Testis (tissue), 3 donors: ENCODE measurements around the gene THPO. TPM values are rescaled to one million over a fixed set of nuclear protein-coding genes. Genes with fewer than 3 reads are reported as not detected.

ENCODE experiments used
- DNase-seq: peaks from one replicate; pipeline ENCODE4 v3.0.0-alpha.2; 2019
- H3K27ac ChIP-seq, 2 donors: fragments of 200-600 bp; sonication (generic); one replicate each; pipeline ENCODE4 v1.5.1; 2019
- H3K27me3 ChIP-seq: fragments of 200-600 bp; sonication (generic); one replicate; pipeline ENCODE4 v1.5.1; 2019
- H3K36me3 ChIP-seq: fragments of 200-600 bp; sonication (generic); one replicate; pipeline ENCODE4 v1.5.1; 2017; ENCODE audit warnings: low read depth; ENCODE audit errors: missing control alignments
- H3K4me1 ChIP-seq: fragments of 200-600 bp; sonication (generic); one replicate; pipeline ENCODE4 v1.5.1; 2019
- H3K4me3 ChIP-seq, 2 donors: fragments of 200-600 bp; sonication (generic); one replicate each; pipeline ENCODE4 v1.5.1; 2017 to 2019
- H3K9me3 ChIP-seq: fragments of 200-600 bp; sonication (generic); one replicate; pipeline ENCODE4 v1.5.1; 2017
- CTCF ChIP-seq, 3 experiments: fragments of 450-650 bp in 2 of 3; fragments of 200-600 bp in 1 of 3; sonication (generic) in 1 of 3; IDR thresholded peaks; one replicate each; pipeline ENCODE4 v1.5.1; 2016 to 2019; ENCODE audit warnings: antibody characterized with exemption in 3 of 3, mild to moderate bottlenecking in 2 of 3, moderate library complexity in 1 of 3
- POLR2A ChIP-seq: fragments of 450-650 bp; IDR thresholded peaks from one replicate; pipeline ENCODE4 v1.6.1; 2017; ENCODE audit warnings: antibody characterized with exemption, mild to moderate bottlenecking, moderate library complexity
- WGBS, 2 donors: methylation state at CpG; one replicate each; pipeline ENCODE4 v1.1.5; 2018; 5-methylcytosine and 5-hydroxymethylcytosine counted together
- intact Hi-C: fragments of 100-400 bp; cut with DNase I; formaldehyde crosslinking; loops from one replicate; pipeline ENCODE4 v1.15.1; 2023; ENCODE audit warnings: low total_unique reads
- polyA plus RNA-seq: library from polyadenylated mRNA; stranded (reverse); fragments of 350-450 nt; fragmentation: Illumina TruSeq; extraction: RNeasy Lipid Tissue Mini Kit (QIAGEN cat#74804); gene quantifications from one replicate; pipeline ENCODE4 v1.2.3, GENCODE V29; 2014; ENCODE audit warnings: low read depth, low replicate concordance; ENCODE audit not compliant: insufficient read depth
- total RNA-seq, 2 donors: library from RNA; depleted of rRNA; stranded (reverse); fragments of >200 nt; gene quantifications; one replicate each; pipeline ENCODE4 v1.2.3, GENCODE V29; 2016

Gene THPO
- total and polyA plus RNA-seq, 3 donors from 2014 or later, result 0.71 to 7.6 (median 0.93) TPM

- intact Hi-C loops, result loop anchor here (10.0 kb wide), 1 partner anchor 47 kb away; the partner anchor contains the start of gene EIF4G1
- Histone ChIP-seq H3K9me3 (no peaks in the 10 kb centered on the region), H3K27me3 (no peaks in the 10 kb centered on the region), H3K4me1 (peaks cover 45% of the 10 kb centered on the region), H3K4me3 (peak overlapping the region; percentile 85 to 86), H3K36me3 (no peaks in the 10 kb centered on the region), H3K27ac (peak overlapping the region; percentile 96 to 98)
- TF ChIP-seq CTCF (IDR thresholded peaks at IDR 0.05) (peak in 1 of 3 experiments; percentile 5), POLR2A (no peak)
- DNase-seq, result peak; percentile 86
- whole genome bisulfite sequencing, 2 donors, result 0 to 1% methylated on average over 28 to 38 of the region's 38 CpGs
These were observed 15.9 kb downstream of the THPO start for GRCh38 chr3:184361932-184362667.

GRCh38 chr3:184361532-184361931 lies 16.5 kb downstream of the THPO start, which contains the start of the genes CLCN2 and POLR2H:
Gene CLCN2 (minus strand): TSS chr3:184361605. CDS start chr3:184361479, 126 bp downstream.
Gene POLR2H (plus strand): TSS chr3:184361710. CDS start chr3:184363493, 1,783 bp downstream.
- DNase-seq, result peak; percentile 50
- no peaks in the 10 kb centered on the region for H3K27me3 ChIP-seq
- no peaks in the 10 kb centered on the region for H3K9me3 ChIP-seq
- intact Hi-C loops, result loop anchor here (10.0 kb wide), 1 partner anchor 47 kb away; the partner anchor contains the start of gene EIF4G1
- WGBS, 2 donors, result 0% methylated on average over 41 of the region's 56 CpGs; no CpG with 5 or more reads in 1 of the 2 donors
- H3K4me1 ChIP-seq, result peaks cover 49% of the 10 kb centered on the region
- H3K27ac ChIP-seq, result peak within 1 kb of the TSS; percentile 96 to 98
- TF ChIP-seq POLR2A (no peak), CTCF (IDR thresholded peaks at IDR 0.05) (no peak)
- H3K36me3 ChIP-seq, result no peaks in the 10 kb centered on the region
- peak within 1 kb of the TSS; percentile 85 to 86 for H3K4me3 ChIP-seq

- intact Hi-C loops, result loop anchor here (10.0 kb wide), 1 partner anchor 46 kb away; the partner anchor contains the start of gene EIF4G1
- no peak for DNase-seq
- 3 to 14% methylated on average over 6 to 24 of the region's 24 CpGs for WGBS, 2 donors
These were observed 17.0 kb downstream of the THPO start for GRCh38 chr3:184360929-184361531.

More at GRCh38 chr3:184360929-184361531, 17.0 kb downstream of the THPO start:
- Histone ChIP-seq H3K4me1 (peaks cover 51% of the 10 kb centered on the region), H3K9me3 (no peaks in the 10 kb centered on the region), H3K36me3 (no peaks in the 10 kb centered on the region), H3K27me3 (no peaks in the 10 kb centered on the region), H3K27ac (peak overlapping the region; percentile 37 to 98), H3K4me3 (peak overlapping the region; percentile 85 to 86)
- TF ChIP-seq POLR2A, result no peak
- no peak for TF ChIP-seq CTCF (IDR thresholded peaks at IDR 0.05)
